Muscle layer of colon (tissue), 2 donors: ENCODE results near the gene ST6GALNAC1.

Source experiments
- H3K27ac ChIP-seq: one replicate; pipeline ENCODE4 v1.7.0; 2013; ENCODE audit warnings: low read depth, mild to moderate bottlenecking, low read length, moderate library complexity
- H3K27me3 ChIP-seq, 2 donors: one replicate each; pipeline ENCODE4 v1.7.0; 2013; ENCODE audit warnings: low read length in 2 of 2, mild to moderate bottlenecking in 2 of 2; ENCODE audit not compliant: insufficient read depth in 2 of 2, control insufficient read depth in 1 of 2
- H3K36me3 ChIP-seq: one replicate; pipeline ENCODE4 v1.7.0; 2013; ENCODE audit warnings: mild to moderate bottlenecking, low read length; ENCODE audit not compliant: insufficient read depth
- H3K4me1 ChIP-seq: one replicate; pipeline ENCODE4 v1.7.0; 2013; ENCODE audit warnings: mild to moderate bottlenecking, low read length; ENCODE audit not compliant: insufficient read depth
- H3K4me3 ChIP-seq, 2 donors: one replicate each; pipeline ENCODE4 v1.7.0; 2013; ENCODE audit warnings: low read length in 2 of 2, low read depth in 1 of 2, mild to moderate bottlenecking in 1 of 2, moderate library complexity in 1 of 2
- H3K9ac ChIP-seq: one replicate; pipeline ENCODE4 v1.7.0; 2013; ENCODE audit warnings: low read length
- H3K9me3 ChIP-seq: one replicate; pipeline ENCODE4 v1.7.0; 2013; ENCODE audit warnings: mild to moderate bottlenecking, low read length
- donor health status: abdominal sarcoma.
- donor health status: Adenocarcinoma of cecum.

Gene ST6GALNAC1

DNA sequence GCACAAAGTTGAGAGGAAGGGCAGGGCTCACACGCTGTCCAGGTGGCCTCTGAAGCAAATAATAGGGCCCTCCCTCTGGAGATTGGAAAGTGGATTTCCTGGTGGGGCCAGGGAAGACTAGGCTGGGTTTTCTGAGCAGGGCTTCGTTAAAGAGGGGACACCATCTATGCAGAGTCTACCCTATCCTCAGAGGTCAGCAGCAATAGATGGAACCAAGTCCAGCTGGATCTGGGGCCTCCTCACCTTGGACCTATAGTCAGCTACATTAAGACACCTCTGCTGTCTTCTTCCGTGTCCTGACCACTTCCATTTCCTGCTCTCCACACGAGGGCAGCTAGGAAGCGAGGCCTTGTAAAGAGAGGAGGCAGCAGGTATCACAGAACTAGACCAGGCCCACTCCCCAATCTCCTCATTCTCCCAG, 14.7 kb upstream of the ST6GALNAC1 start:
- Histone ChIP-seq H3K36me3 (no peaks in the 10 kb centered on the region), H3K9ac (no peak overlapping the region), H3K9me3 (no peaks in the 10 kb centered on the region), H3K27me3 (no peaks in the 10 kb centered on the region), H3K4me3 (no peak overlapping the region), H3K4me1 (peaks cover 3% of the 10 kb centered on the region), H3K27ac (no peak overlapping the region)

DNA sequence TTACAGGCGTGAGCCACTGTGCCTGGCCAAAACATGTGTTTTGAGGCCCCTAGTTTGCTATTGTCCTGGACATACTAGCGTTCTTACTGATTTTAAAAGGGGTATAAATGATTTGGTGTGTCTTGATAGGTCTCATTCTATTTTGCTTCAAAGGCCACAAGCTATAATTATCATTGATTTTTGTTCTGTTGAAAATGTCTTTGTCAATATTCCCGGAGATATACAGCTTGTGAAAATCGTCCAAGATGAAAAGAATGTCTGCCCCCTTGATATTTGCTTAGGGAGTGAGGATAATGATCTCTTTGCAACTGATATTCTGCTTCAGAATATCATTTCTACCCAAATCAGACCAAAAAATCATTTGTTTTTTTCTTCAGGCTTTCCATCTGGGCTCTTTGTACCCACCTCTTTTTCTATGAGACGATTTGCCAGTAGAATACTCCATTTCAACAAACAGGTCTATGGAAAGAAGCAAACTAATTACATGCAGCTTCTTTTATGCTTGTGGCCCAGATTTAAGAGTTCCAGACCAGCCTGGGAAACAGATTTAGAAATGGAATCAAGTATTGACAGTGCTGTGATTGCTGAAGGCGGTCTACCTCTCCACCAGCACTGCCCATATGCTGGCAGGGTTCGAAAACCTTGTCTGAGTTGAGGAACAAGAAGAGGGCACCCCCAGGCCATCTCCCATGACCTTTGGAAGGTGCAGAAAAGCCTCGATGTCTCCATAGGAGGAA, 14.1 kb upstream of the ST6GALNAC1 start:
- Histone ChIP-seq H3K9ac (no peak overlapping the region), H3K27ac (no peak overlapping the region), H3K4me1 (peaks cover 3% of the 10 kb centered on the region), H3K36me3 (no peaks in the 10 kb centered on the region), H3K9me3 (no peaks in the 10 kb centered on the region), H3K4me3 (no peak overlapping the region), H3K27me3 (no peaks in the 10 kb centered on the region)

DNA sequence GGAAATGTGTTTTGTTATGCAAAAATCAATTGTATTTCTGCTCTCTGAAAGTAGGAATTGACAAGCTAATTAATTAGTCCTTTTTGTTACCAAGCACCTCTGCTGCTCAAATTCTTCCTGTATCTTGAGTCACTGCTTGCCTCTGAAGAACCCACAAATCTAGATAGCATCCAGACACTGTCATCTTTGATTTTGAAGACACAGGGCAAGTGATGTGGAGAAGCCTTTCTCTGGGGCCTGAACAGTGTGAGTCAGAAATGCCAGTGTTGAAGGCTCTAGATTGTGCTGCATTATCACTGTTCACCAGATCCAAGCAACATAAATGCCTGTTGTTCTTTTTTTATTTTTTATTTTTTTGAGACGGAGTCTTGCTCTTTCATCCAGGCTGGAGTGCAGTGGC, 10.9 kb upstream of the ST6GALNAC1 start:
- H3K36me3 ChIP-seq = no peaks in the 10 kb centered on the region

DNA sequence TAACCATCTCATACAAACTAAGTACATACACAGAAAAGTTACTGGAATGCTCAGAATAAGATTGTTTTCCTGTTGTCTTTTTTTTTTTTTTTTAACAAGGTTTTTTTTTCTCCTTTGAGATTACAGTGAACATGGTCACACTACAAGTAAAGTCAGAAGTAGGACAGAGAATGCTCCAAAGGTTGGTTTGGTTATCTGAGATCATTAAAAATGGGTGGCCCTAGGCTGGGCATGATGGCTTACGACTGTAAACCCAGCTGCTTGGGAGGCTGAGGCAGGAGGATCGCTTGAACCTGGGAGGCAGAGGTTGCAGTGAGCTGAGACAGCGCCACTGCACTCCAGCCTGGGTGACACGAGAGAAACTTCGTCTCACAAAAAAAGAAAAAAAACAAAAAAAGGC, 6.9 kb upstream of the ST6GALNAC1 start:
- Histone ChIP-seq H3K27ac (no peak overlapping the region), H3K4me1 (no peaks in the 10 kb centered on the region), H3K36me3 (no peaks in the 10 kb centered on the region), H3K9me3 (no peaks in the 10 kb centered on the region), H3K9ac (no peak overlapping the region), H3K27me3 (no peaks in the 10 kb centered on the region), H3K4me3 (no peak overlapping the region)

More for the DNA sequence above, 10.9 kb upstream of the ST6GALNAC1 start:
- H3K4me1 ChIP-seq = no peaks in the 10 kb centered on the region
- H3K9ac ChIP-seq = no peak overlapping the region
- H3K27ac ChIP-seq = no peak overlapping the region
- no peaks in the 10 kb centered on the region for H3K27me3 ChIP-seq
- H3K9me3 ChIP-seq = no peaks in the 10 kb centered on the region
- no peak overlapping the region for H3K4me3 ChIP-seq

DNA sequence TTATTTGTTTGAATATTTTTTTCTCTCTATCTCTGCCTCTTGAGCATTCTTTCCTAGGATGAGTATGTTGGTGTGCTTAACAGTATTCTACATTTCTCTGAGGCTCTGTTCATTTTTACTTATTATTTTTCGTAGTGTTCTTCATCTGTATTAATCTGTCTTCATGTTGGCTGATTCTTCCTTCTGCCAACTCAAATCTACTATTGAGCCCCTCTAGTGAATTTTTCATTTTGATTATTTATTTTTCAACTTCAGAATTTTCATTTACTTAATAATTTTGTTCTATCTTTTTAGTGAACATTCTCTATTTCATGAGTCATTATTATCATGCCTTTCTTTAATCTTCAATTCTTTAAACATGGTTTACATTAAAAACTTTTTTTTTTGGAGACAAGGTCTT, 3.2 kb upstream of the ST6GALNAC1 start:
- Histone ChIP-seq H3K9me3 (no peaks in the 10 kb centered on the region), H3K4me3 (no peak overlapping the region), H3K4me1 (no peaks in the 10 kb centered on the region), H3K27ac (no peak overlapping the region), H3K9ac (no peak overlapping the region), H3K36me3 (no peaks in the 10 kb centered on the region), H3K27me3 (no peaks in the 10 kb centered on the region)

DNA sequence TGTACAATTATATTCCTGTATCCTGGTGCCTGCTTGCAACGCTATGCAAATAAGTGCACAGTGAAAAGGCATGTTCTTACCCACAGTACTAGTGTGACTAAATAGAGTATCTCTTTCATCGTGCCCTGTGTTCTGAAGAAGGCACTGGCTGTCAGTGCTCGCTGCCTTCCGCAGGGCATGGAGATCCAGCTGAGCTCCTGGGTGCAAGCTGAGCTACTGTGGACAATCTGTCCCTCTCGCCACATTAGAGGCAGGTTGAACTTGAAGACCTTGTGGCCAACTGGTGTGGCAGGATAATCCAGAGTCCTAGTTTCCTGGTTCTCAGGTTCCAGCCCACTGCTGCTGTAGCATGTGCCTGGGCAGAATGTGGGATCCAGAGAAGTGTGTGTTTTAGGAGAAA, 1.9 kb upstream of the ST6GALNAC1 start:
- Histone ChIP-seq H3K9ac (no peak overlapping the region), H3K36me3 (no peaks in the 10 kb centered on the region), H3K9me3 (no peaks in the 10 kb centered on the region), H3K4me1 (no peaks in the 10 kb centered on the region), H3K27ac (no peak overlapping the region), H3K27me3 (no peaks in the 10 kb centered on the region), H3K4me3 (no peak overlapping the region)

DNA sequence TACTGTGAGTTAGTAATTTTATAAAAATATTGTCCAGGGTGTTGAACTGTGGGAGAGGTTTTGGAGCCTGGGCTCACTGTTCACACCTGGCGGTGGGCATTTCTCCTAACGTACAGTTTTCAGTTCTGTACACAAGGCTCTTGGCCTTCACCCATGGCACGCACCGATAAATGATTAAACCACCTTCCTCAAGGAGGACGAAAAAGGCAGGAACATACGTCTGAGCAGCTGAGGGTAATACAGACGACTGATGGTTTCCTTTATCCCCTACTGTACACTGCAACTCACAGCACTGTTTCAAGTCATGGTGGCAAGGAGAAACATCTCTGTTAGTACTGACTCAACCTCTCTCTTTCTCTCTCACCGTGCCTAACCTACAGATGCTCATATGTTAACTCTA, 1.4 kb upstream of the ST6GALNAC1 start:
- Histone ChIP-seq H3K4me1 (no peaks in the 10 kb centered on the region), H3K9me3 (no peaks in the 10 kb centered on the region), H3K27me3 (no peaks in the 10 kb centered on the region), H3K9ac (no peak overlapping the region), H3K36me3 (no peaks in the 10 kb centered on the region), H3K27ac (no peak overlapping the region), H3K4me3 (no peak overlapping the region)

DNA sequence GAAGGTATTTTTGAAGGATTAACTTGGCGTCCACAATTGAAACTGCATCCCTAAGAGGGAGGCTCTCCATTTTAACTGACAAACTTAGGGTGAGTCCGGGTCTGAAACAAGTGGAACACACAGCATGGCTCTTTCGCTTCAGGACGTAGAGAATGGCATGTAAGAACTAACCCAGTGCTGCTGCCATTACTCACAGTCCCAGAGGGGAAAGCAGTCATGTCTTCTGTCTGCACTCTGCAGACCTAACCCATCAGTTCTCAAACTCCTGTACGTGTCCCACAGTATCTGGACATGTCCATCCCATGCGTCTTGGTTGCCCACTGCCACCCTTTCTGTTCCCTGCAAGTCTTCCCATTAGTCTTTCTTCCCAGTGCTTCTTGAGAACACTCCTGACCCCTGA, 563 bp downstream of the ST6GALNAC1 start:
- no peaks in the 10 kb centered on the region for H3K36me3 ChIP-seq
- H3K27me3 ChIP-seq = no peaks in the 10 kb centered on the region
- H3K9me3 ChIP-seq = no peaks in the 10 kb centered on the region
- H3K4me3 ChIP-seq = no peak overlapping the region
- H3K4me1 ChIP-seq = no peaks in the 10 kb centered on the region
- no peak overlapping the region for H3K27ac ChIP-seq
- no peak overlapping the region for H3K9ac ChIP-seq

DNA sequence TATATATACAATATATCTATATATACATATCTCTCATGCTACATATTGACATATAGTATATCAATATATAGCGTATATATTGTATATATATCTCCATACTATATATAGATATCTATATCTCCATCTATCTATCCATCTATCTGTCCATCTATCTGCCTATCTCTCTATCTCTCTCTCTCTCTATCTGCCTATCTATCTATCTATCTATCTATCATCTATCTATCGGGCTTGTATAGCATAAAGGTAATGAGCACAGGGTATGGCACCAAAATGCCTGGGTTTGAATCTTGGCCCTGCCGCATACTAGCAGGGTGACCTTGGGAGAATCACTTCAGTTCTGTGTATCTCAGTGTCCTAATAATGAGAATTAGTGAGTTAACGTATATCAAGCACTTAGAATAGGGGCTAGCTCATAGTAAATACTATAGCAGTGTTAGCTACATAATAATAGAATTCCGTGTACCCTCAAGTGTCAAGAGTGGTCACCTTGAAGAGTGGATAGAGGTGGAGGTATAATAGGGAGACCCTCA, 1.5 kb downstream of the ST6GALNAC1 start:
- H3K27me3 ChIP-seq = no peaks in the 10 kb centered on the region
- H3K9me3 ChIP-seq = no peaks in the 10 kb centered on the region
- H3K9ac ChIP-seq = no peak overlapping the region
- H3K4me3 ChIP-seq = no peak overlapping the region
- no peak overlapping the region for H3K27ac ChIP-seq
- H3K36me3 ChIP-seq = no peaks in the 10 kb centered on the region
- H3K4me1 ChIP-seq = no peaks in the 10 kb centered on the region

DNA sequence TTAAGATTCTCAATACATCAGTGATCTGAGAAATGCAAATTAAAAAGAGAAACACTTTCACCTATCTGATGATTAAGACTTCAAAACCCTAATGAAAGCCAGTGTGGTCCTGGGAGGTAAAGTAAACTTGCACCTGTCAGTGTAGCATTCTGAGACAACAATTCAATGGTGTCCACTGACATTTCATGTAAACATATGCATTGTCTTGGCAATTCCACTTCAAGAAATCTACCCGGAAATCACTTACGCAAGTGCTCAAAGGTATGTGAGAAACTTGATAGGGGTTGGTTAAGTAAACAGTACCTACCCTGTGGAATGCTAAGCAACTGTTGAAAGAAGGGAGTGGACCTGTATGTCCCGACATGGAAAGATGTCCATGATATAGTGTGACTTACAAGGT, 2.1 kb downstream of the ST6GALNAC1 start:
- Histone ChIP-seq H3K27ac (no peak overlapping the region), H3K9me3 (no peaks in the 10 kb centered on the region), H3K4me3 (no peak overlapping the region), H3K36me3 (no peaks in the 10 kb centered on the region), H3K9ac (no peak overlapping the region), H3K27me3 (no peaks in the 10 kb centered on the region), H3K4me1 (no peaks in the 10 kb centered on the region)

DNA sequence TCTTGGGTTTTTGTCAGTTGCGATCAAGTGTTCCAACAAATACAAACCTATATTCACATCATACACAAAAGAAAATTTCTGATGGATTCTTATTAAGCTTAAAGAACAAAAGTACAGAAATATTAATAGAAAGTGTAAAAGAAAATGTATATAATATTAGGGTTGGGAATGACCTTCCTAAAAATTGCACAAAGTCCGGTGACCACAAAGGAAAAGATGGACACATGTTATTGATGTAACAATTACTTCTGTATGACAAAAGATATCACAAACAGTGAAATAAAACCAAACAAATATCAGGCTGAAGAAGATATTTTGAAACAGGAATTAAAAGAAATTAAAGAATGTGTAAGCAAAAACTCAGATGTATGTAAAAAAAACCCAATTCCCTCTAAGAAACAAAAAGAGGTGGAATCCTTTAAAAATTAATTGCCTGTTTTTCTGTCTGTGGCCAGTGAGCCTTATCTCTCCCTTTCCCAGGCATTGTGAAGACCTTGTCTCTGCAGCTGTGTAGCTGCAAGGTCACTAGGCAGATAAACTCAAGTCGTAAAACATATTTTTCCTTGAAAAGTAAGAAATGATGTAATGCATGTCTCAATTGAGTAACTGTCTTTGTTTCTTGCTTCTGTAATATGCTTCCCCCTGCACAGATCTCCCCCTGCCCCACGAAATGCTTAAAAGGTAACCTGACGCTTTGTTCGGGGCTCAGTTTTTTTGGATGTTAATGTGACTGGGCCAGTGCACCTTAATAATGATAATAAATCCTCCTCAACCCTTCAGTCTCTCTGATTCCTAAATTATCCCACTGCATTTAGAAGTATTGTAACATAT, 2.8 kb downstream of the ST6GALNAC1 start:
- H3K27ac ChIP-seq = no peak overlapping the region
- H3K4me3 ChIP-seq = no peak overlapping the region
- H3K4me1 ChIP-seq = no peaks in the 10 kb centered on the region

More for the DNA sequence above, 2.8 kb downstream of the ST6GALNAC1 start:
- Histone ChIP-seq H3K27me3 (no peaks in the 10 kb centered on the region), H3K9me3 (no peaks in the 10 kb centered on the region), H3K9ac (no peak overlapping the region), H3K36me3 (no peaks in the 10 kb centered on the region)
